Keratinocyte (primary cell): Measurements from ENCODE around the gene SHROOM1. TPM values are rescaled to one million over a fixed set of nuclear protein-coding genes. Genes with fewer than 3 reads are reported as not detected.

ENCODE experiments used
- DNase-seq: peaks from one replicate; pipeline ENCODE4 v3.0.0-alpha.2; 2011; ENCODE audit warnings: low read depth, missing footprints, low spot score
- FAIRE-seq: peaks from 2 replicates; lab custom pipeline; 2011; peaks lifted over from hg19 to GRCh38; lab: Jason Lieb, UNC
- H2AFZ ChIP-seq: 2 replicates; pipeline ENCODE4 v1.6.0; 2012; ENCODE audit warnings: low read length, control low read depth, inconsistent platforms; ENCODE audit not compliant: control insufficient read depth
- H3K27ac ChIP-seq: 2 replicates; pipeline ENCODE4 v1.5.1; 2011; ENCODE audit warnings: low read length; ENCODE audit not compliant: control insufficient read depth, insufficient read depth
- H3K27me3 ChIP-seq: 3 replicates; pipeline ENCODE4 v1.6.0; 2011; ENCODE audit warnings: low read length; ENCODE audit not compliant: control insufficient read depth, insufficient read depth; ENCODE audit errors: extremely low read depth
- H3K36me3 ChIP-seq, 2 experiments: 2 replicates in 1 of 2; 3 replicates in 1 of 2; pipeline ENCODE4 v1.5.1; 2011; ENCODE audit warnings: low read length in 2 of 2, mild to moderate bottlenecking in 1 of 2; ENCODE audit not compliant: control insufficient read depth in 2 of 2, insufficient read depth in 2 of 2; ENCODE audit errors: extremely low read depth in 1 of 2
- H3K4me1 ChIP-seq: 3 replicates; pipeline ENCODE4 v1.5.1; 2011; ENCODE audit warnings: low read length; ENCODE audit not compliant: control insufficient read depth, insufficient read depth; ENCODE audit errors: extremely low read depth
- H3K4me2 ChIP-seq: 3 replicates; pipeline ENCODE4 v1.6.0; 2011; ENCODE audit warnings: low read depth, low read length; ENCODE audit not compliant: control insufficient read depth, insufficient read depth; ENCODE audit errors: extremely low read depth
- H3K4me3 ChIP-seq, 3 experiments: fragments of 200-600 bp in 1 of 3; sonication (generic) in 1 of 3; 2 replicates in 2 of 3; 3 replicates in 1 of 3; pipeline ENCODE4 v1.5.1; 2011 to 2016; ENCODE audit warnings: low read length in 3 of 3, mild to moderate bottlenecking in 3 of 3, control low read depth in 2 of 3, inconsistent platforms in 1 of 3, low read depth in 1 of 3, mixed read lengths in 1 of 3, mixed run types in 1 of 3, moderate library complexity in 1 of 3; ENCODE audit not compliant: control insufficient read depth in 2 of 3, insufficient read depth in 2 of 3; ENCODE audit errors: extremely low read depth in 1 of 3
- H3K79me2 ChIP-seq: 2 replicates; pipeline ENCODE4 v1.6.0; 2012; ENCODE audit warnings: low read length; ENCODE audit not compliant: control insufficient read depth, insufficient read depth
- H3K9ac ChIP-seq: 3 replicates; pipeline ENCODE4 v1.6.0; 2011; ENCODE audit warnings: low read length; ENCODE audit not compliant: control insufficient read depth, insufficient read depth; ENCODE audit errors: extremely low read depth
- H3K9me1 ChIP-seq: 3 replicates; pipeline ENCODE4 v1.6.0; 2011; ENCODE audit warnings: low read length; ENCODE audit not compliant: control insufficient read depth, insufficient read depth; ENCODE audit errors: extremely low read depth
- H3K9me3 ChIP-seq: 2 replicates; pipeline ENCODE4 v1.5.1; 2012; ENCODE audit warnings: low read depth, low read length; ENCODE audit not compliant: control insufficient read depth
- H4K20me1 ChIP-seq: 3 replicates; pipeline ENCODE4 v1.6.0; 2011; ENCODE audit warnings: low read length; ENCODE audit not compliant: control insufficient read depth, insufficient read depth; ENCODE audit errors: extremely low read depth
- EZH2 ChIP-seq: IDR thresholded peaks from one replicate; pipeline ENCODE4 v1.6.1; 2012; ENCODE audit warnings: inconsistent platforms, mild to moderate bottlenecking, low read length, moderate library complexity
- dilution Hi-C: fragments of 300-500 bp; cut with MboI; formaldehyde crosslinking; loops from one replicate; pipeline ENCODE4 v1.7.0; 2020; ENCODE audit warnings: low sequenced_read_pairs; ENCODE audit not compliant: extremely low pct_ligation_motif_present
- polyA plus RNA-seq, 5 experiments: library from polyadenylated mRNA; depleted of rRNA in 3 of 5; stranded (reverse) in 3 of 5; stranded (forward) in 1 of 5; unstranded in 1 of 5; fragments of >200 nt; gene quantifications; 1 replicate in 1 of 5; 2 replicates in 3 of 5; 3 replicates in 1 of 5; pipeline versions ENCODE4 v1.2.1 to v1.2.3, GENCODE V29; 2011 to 2012; ENCODE audit warnings: missing spikeins in 2 of 5, low read depth in 1 of 5, low replicate concordance in 1 of 5
- TF ChIP-seq, protein P1 (sequence below), 3 experiments: IDR thresholded peaks in 1 of 3; conservative IDR thresholded peaks in 1 of 3; optimal IDR thresholded peaks in 1 of 3; 2 replicates in 2 of 3; 3 replicates in 1 of 3; pipeline versions ENCODE3 to v1.5.1; 2011; ENCODE audit warnings: low read length in 3 of 3, mild to moderate bottlenecking in 3 of 3, moderate library complexity in 2 of 3, control low read depth in 1 of 3, inconsistent platforms in 1 of 3; ENCODE audit not compliant: insufficient read depth in 2 of 3; ENCODE audit errors: extremely low read depth in 1 of 3

The SHROOM1 gene
- polyA plus RNA-seq, 1 donor (not counting 4 experiments of a cell fraction or from before 2014, with no cell fraction given), result 0.25 TPM

- Histone ChIP-seq H3K27me3 (no peaks in the 10 kb centered on the region), H3K9me3 (no peaks in the 10 kb centered on the region), H3K27ac (no peak overlapping the region), H3K36me3 (no peaks in the 10 kb centered on the region), H2AFZ (no peak overlapping the region), H3K4me3 (no peak overlapping the region), H3K4me1 (peaks cover 12% of the 10 kb centered on the region), H3K9me1 (no peaks in the 10 kb centered on the region), H4K20me1 (no peaks in the 10 kb centered on the region), H3K9ac (no peak overlapping the region), H3K79me2 (no peaks in the 10 kb centered on the region), H3K4me2 (no peak overlapping the region)
- dilution Hi-C loops, result no loop called here
- DNase-seq (no peak), FAIRE-seq (no peak)
- no peak for TF ChIP-seq EZH2
- TF ChIP-seq, protein P1, sequence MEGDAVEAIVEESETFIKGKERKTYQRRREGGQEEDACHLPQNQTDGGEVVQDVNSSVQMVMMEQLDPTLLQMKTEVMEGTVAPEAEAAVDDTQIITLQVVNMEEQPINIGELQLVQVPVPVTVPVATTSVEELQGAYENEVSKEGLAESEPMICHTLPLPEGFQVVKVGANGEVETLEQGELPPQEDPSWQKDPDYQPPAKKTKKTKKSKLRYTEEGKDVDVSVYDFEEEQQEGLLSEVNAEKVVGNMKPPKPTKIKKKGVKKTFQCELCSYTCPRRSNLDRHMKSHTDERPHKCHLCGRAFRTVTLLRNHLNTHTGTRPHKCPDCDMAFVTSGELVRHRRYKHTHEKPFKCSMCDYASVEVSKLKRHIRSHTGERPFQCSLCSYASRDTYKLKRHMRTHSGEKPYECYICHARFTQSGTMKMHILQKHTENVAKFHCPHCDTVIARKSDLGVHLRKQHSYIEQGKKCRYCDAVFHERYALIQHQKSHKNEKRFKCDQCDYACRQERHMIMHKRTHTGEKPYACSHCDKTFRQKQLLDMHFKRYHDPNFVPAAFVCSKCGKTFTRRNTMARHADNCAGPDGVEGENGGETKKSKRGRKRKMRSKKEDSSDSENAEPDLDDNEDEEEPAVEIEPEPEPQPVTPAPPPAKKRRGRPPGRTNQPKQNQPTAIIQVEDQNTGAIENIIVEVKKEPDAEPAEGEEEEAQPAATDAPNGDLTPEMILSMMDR (optimal IDR thresholded peaks at IDR 0.05 in 1 of 3, IDR thresholded peaks at IDR 0.05 in 1 of 3, conservative IDR thresholded peaks at IDR 0.05 in 1 of 3; ENCODE audit: extremely low read depth in 1 of 3, insufficient read depth in 2 of 3, low read length in 3 of 3), result no peak
Measured at GRCh38 chr5:132837868-132838267, 7.4 kb upstream of the SHROOM1 start.

GRCh38 chr5:132836852-132837251 is 6.4 kb upstream of the SHROOM1 start:
- Histone ChIP-seq H3K4me2 (no peak overlapping the region), H2AFZ (no peak overlapping the region), H3K9me3 (no peaks in the 10 kb centered on the region), H3K27ac (no peak overlapping the region), H3K36me3 (no peaks in the 10 kb centered on the region), H3K4me3 (no peak overlapping the region), H3K4me1 (peaks cover 12% of the 10 kb centered on the region), H3K9ac (no peak overlapping the region), H3K27me3 (no peaks in the 10 kb centered on the region), H4K20me1 (no peaks in the 10 kb centered on the region), H3K9me1 (no peaks in the 10 kb centered on the region), H3K79me2 (no peaks in the 10 kb centered on the region)
- FAIRE-seq (no peak), DNase-seq (no peak)
- TF ChIP-seq, protein P1 (optimal IDR thresholded peaks at IDR 0.05 in 1 of 3, IDR thresholded peaks at IDR 0.05 in 1 of 3, conservative IDR thresholded peaks at IDR 0.05 in 1 of 3; ENCODE audit: extremely low read depth in 1 of 3, insufficient read depth in 2 of 3, low read length in 3 of 3), result no peak
- no peak for TF ChIP-seq EZH2
- dilution Hi-C loops, result no loop called here
